ENCODE measurements around the gene CREB5. TPM values are rescaled to one million over a fixed set of nuclear protein-coding genes. Genes with fewer than 3 reads are reported as not detected.

Gene CREB5
- total RNA-seq, 1 experiment from 2014 or later = 40.5 TPM

- ChIA-PET POLR2A (interaction anchor here (0.6 kb wide), 1 partner anchor 32 kb away, joined by 3 read pairs; no protein-coding TSS in a partner anchor), CTCF (no interaction called here)
- H3K27me3 Mint-ChIP-seq (ENCODE audit: insufficient read depth, unreplicated experiment) = no peaks in the 10 kb centered on the region
- no peaks in the 10 kb centered on the region for H3K4me1 Mint-ChIP-seq (ENCODE audit: insufficient read depth, unreplicated experiment)
- no peak for DNase-seq (ENCODE audit: unreplicated experiment)
- no peak for TF ChIP-seq CTCF (IDR thresholded peaks at IDR 0.05; ENCODE audit: unreplicated experiment)
- intact Hi-C loops (cut with micrococcal nuclease) = no loop called here
- H3K9me3 Mint-ChIP-seq (ENCODE audit: unreplicated experiment) = no peaks in the 10 kb centered on the region
- H3K27ac Mint-ChIP-seq (ENCODE audit: low read depth, unreplicated experiment) = no peak overlapping the region
- no TSS peak for BruUV-seq (replicated peaks)
- no peak overlapping the region for H3K4me3 Mint-ChIP-seq (ENCODE audit: unreplicated experiment)
- H3K36me3 Mint-ChIP-seq (ENCODE audit: insufficient read depth, unreplicated experiment) = no peaks in the 10 kb centered on the region
Observed at GRCh38 chr7:28703037-28703765, 290.9 kb downstream of the CREB5 start.

DNA sequence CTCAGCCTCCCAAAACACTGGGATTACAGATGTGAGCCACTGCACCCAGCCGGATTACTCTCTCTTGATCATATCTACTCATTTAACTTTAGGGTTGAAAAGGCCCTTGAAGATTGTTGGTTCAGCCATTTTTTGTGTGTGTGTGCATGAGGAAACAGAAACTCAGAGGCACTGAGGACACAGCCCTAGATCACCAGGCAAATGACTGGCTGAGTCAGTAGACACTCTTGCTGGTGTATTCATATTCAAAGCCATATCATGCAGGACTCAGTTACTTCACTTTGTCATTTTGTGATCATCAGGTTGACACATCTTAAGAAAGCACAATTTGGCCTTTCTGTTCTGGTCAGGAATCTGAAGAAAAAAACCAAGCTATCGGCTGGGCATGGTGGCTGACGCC is 292.4 kb downstream of the CREB5 start:
- Mint-ChIP-seq H3K4me3 (ENCODE audit: unreplicated experiment) (no peak overlapping the region), H3K4me1 (ENCODE audit: insufficient read depth, unreplicated experiment) (no peaks in the 10 kb centered on the region), H3K36me3 (ENCODE audit: insufficient read depth, unreplicated experiment) (no peaks in the 10 kb centered on the region), H3K27ac (ENCODE audit: low read depth, unreplicated experiment) (no peak overlapping the region), H3K27me3 (ENCODE audit: insufficient read depth, unreplicated experiment) (no peaks in the 10 kb centered on the region), H3K9me3 (ENCODE audit: unreplicated experiment) (no peaks in the 10 kb centered on the region)
- no peak for DNase-seq (ENCODE audit: unreplicated experiment)
- ChIA-PET CTCF (interaction anchor here (0.6 to 1.3 kb wide), 3 partner anchors 16 to 39 kb away, joined by 3 read pairs; no protein-coding TSS in a partner anchor), POLR2A (no interaction called here)
- BruUV-seq (replicated peaks) = no TSS peak
- no peak for TF ChIP-seq CTCF (IDR thresholded peaks at IDR 0.05; ENCODE audit: unreplicated experiment)
- intact Hi-C loops (cut with micrococcal nuclease) = no loop called here

GRCh38 chr7:28705350-28705749 is 293.0 kb downstream of the CREB5 start:
- no TSS peak for BruUV-seq (replicated peaks)
- no peaks in the 10 kb centered on the region for H3K36me3 Mint-ChIP-seq (ENCODE audit: insufficient read depth, unreplicated experiment)
- POLR2A ChIA-PET = no interaction called here

GRCh38 chr7:28706584-28706983 is 294.3 kb downstream of the CREB5 start:
- intact Hi-C loops (cut with micrococcal nuclease) = no loop called here
- POLR2A ChIA-PET = interaction anchor here (1.3 kb wide), 1 partner anchor 359 kb away, joined by 3 read pairs; no protein-coding TSS in a partner anchor

More at GRCh38 chr7:28705350-28705749, 293.0 kb downstream of the CREB5 start:
- no peak for TF ChIP-seq CTCF (IDR thresholded peaks at IDR 0.05; ENCODE audit: unreplicated experiment)
- H3K4me1 Mint-ChIP-seq (ENCODE audit: insufficient read depth, unreplicated experiment) = no peaks in the 10 kb centered on the region
- no peaks in the 10 kb centered on the region for H3K27me3 Mint-ChIP-seq (ENCODE audit: insufficient read depth, unreplicated experiment)
- H3K4me3 Mint-ChIP-seq (ENCODE audit: unreplicated experiment) = no peak overlapping the region
- intact Hi-C loops (cut with micrococcal nuclease) = no loop called here
- CTCF ChIA-PET = interaction anchor here (1.3 kb wide), 1 partner anchor 40 kb away, joined by 3 read pairs; no protein-coding TSS in a partner anchor
- H3K9me3 Mint-ChIP-seq (ENCODE audit: unreplicated experiment) = no peaks in the 10 kb centered on the region
- H3K27ac Mint-ChIP-seq (ENCODE audit: low read depth, unreplicated experiment) = no peak overlapping the region
- DNase-seq (ENCODE audit: unreplicated experiment) = no peak

More at GRCh38 chr7:28706584-28706983, 294.3 kb downstream of the CREB5 start:
- H3K36me3 Mint-ChIP-seq (ENCODE audit: insufficient read depth, unreplicated experiment) = no peaks in the 10 kb centered on the region
- H3K4me1 Mint-ChIP-seq (ENCODE audit: insufficient read depth, unreplicated experiment) = no peaks in the 10 kb centered on the region
- no peak for TF ChIP-seq CTCF (IDR thresholded peaks at IDR 0.05; ENCODE audit: unreplicated experiment)
- no TSS peak for BruUV-seq (replicated peaks)
- DNase-seq (ENCODE audit: unreplicated experiment) = peak; percentile 5
- H3K27ac Mint-ChIP-seq (ENCODE audit: low read depth, unreplicated experiment) = no peak overlapping the region
- H3K9me3 Mint-ChIP-seq (ENCODE audit: unreplicated experiment) = no peaks in the 10 kb centered on the region
- CTCF ChIA-PET = interaction anchor here (1.1 kb wide), 1 partner anchor 134 kb away, joined by 6 read pairs; no protein-coding TSS in a partner anchor
- H3K4me3 Mint-ChIP-seq (ENCODE audit: unreplicated experiment) = no peak overlapping the region
- no peaks in the 10 kb centered on the region for H3K27me3 Mint-ChIP-seq (ENCODE audit: insufficient read depth, unreplicated experiment)
